Measurements from ENCODE around the gene MSRB2. TPM values are rescaled to one million over a fixed set of nuclear protein-coding genes. Genes with fewer than 3 reads are reported as not detected.
"Not testable (repeated sequence)": the region's sequence is repeated elsewhere in the genome, so short reads cannot be mapped to it uniquely, and the experiment has no call there.

Gene MSRB2
- total and polyA plus RNA-seq, 8 donors: 2.4 to 14.3 (median 7.6) TPM

- Histone ChIP-seq H3K9me3 (no peaks in the 10 kb centered on the region), H3K4me1 (peaks cover 0 to 2% (median 2%) of the 10 kb centered on the region in 3 donors), H3K4me3 (no peak overlapping the region), H3K27me3 (no peaks in the 10 kb centered on the region), H3K36me3 (no peaks in the 10 kb centered on the region), H3K27ac (no peak overlapping the region)
- no peak for TF ChIP-seq CTCF (IDR thresholded peaks at IDR 0.05)
- intact Hi-C loops (cut with DNase I): no loop called here
- DNase-seq (no peak), ATAC-seq (no peak), FAIRE-seq (no peak)
- 91 to 95% methylated on average over 3 of the region's 3 CpGs for WGBS, 2 donors
These were observed 24.5 kb upstream of the MSRB2 start for GRCh38 chr10:23070913-23071218.

DNA sequence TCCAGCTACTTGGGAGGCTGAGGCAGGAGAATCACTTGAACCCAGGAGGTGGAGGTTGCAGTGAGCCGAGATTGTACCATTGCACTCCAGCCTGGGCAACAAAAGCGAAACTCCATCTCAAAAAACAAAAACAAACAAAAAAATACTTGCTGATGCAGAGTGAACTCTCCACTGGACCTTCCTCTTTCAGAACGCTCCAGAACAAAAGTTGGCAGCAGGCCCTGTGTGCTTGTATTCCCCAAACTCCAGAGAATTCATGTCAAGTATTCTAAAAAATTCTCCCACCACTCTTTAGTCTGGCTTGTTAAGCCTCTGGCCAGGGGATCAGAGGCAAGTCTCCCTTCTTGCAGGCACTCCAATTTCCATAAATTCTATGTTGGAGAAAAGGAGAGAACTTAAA, 22.8 kb upstream of the MSRB2 start:
- WGBS, 2 donors: 80 to 85% methylated on average over 3 of the region's 3 CpGs
- intact Hi-C loops (cut with DNase I); H3K27me3 ChIP-seq; H3K9me3 ChIP-seq; H3K27ac ChIP-seq; DNase-seq; FAIRE-seq; H3K4me3 ChIP-seq; ATAC-seq; H3K36me3 ChIP-seq; H3K4me1 ChIP-seq: not testable (repeated sequence)

DNA sequence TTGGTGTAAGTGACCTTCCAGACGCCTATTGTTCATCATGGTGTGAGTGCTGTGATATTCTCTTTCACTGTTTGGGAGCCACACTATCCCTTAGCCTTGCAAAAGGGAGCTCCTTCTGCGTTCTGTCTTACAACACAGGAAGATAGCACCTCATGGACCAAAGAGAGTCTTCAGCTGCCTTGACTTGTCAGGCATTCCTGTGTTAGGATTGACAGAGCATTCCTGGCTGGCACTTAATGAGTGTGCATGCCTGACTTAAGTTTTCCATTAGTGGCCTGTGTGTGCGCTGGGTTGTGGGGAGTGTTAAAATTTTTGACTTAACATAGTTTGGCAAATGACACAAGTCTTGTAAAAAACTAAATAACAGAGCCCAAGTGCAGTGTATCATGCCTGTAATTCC, 21.9 kb upstream of the MSRB2 start:
- 91% methylated on average over 3 of the region's 3 CpGs for WGBS, 2 donors
- TF ChIP-seq CTCF (IDR thresholded peaks at IDR 0.05): no peak
- Histone ChIP-seq H3K9me3 (no peaks in the 10 kb centered on the region), H3K27ac (no peak overlapping the region), H3K27me3 (no peaks in the 10 kb centered on the region), H3K36me3 (no peaks in the 10 kb centered on the region), H3K4me3 (no peak overlapping the region), H3K4me1 (no peaks in the 10 kb centered on the region)
- intact Hi-C loops (cut with DNase I): no loop called here
- DNase-seq: no peak
- FAIRE-seq: no peak
- ATAC-seq: no peak

DNA sequence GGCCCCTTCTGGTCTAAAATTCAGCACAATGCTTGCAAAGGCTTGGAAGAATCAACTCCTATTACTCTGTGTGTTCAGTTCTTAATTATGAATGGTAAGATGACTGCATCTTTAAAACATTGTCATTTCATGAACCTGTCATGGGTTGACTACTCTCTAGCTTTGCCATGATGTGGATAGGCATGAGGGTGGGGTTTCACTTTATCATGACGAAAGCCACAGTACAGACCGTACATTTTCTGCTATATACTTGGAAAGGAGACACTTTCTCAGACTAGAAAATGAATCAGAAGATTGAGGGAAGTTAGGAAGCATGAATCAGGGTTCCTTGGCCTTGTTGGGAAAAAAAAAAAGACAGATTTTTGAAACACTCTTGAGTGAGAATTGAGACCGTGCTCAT, 19.7 kb upstream of the MSRB2 start:
- no peak for ATAC-seq
- Histone ChIP-seq H3K4me3 (no peak overlapping the region), H3K9me3 (no peaks in the 10 kb centered on the region), H3K27ac (no peak overlapping the region), H3K36me3 (no peaks in the 10 kb centered on the region), H3K4me1 (no peaks in the 10 kb centered on the region), H3K27me3 (no peaks in the 10 kb centered on the region)
- TF ChIP-seq CTCF (IDR thresholded peaks at IDR 0.05): no peak
- 90% methylated on average over 3 of the region's 3 CpGs for WGBS, 2 donors
- no peak for DNase-seq
- no peak for FAIRE-seq
- intact Hi-C loops (cut with DNase I): no loop called here

- H3K4me1 ChIP-seq: no peaks in the 10 kb centered on the region
- intact Hi-C loops (cut with DNase I): no loop called here
- no peak overlapping the region for H3K4me3 ChIP-seq
- ATAC-seq: no peak
- no peak overlapping the region for H3K27ac ChIP-seq
- TF ChIP-seq CTCF (IDR thresholded peaks at IDR 0.05): no peak
- FAIRE-seq: no peak
- no peaks in the 10 kb centered on the region for H3K36me3 ChIP-seq
- H3K27me3 ChIP-seq: no peaks in the 10 kb centered on the region
- WGBS, 2 donors: 95% methylated on average over 2 of the region's 2 CpGs
- DNase-seq: no peak
- no peaks in the 10 kb centered on the region for H3K9me3 ChIP-seq
These were observed 17.3 kb upstream of the MSRB2 start for GRCh38 chr10:23078114-23078513.

DNA sequence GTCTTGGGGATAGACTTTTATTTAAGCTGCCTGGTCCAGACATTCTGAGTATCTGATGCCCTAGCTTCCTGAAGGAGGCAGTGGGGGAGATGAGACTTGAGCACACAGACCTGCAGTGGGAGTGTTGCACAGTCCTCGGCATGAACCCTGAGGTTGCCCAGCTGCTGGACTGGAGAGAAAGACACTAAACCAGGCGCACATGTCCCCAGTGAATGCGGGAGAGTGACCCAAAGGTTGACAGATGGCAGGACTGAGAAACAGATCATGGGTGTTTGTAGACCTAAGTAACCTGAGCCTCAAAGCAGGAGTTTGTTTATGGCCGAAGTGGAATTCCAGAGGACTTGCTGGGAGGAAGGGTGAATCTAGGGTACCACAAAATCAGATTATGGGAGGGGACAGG, 15.7 kb upstream of the MSRB2 start:
- ATAC-seq: no peak
- no peaks in the 10 kb centered on the region for H3K36me3 ChIP-seq
- DNase-seq: no peak
- WGBS, 2 donors: 56 to 60% methylated on average over 4 of the region's 4 CpGs
- H3K27me3 ChIP-seq: no peaks in the 10 kb centered on the region
- no peak for FAIRE-seq
- intact Hi-C loops (cut with DNase I): no loop called here
- H3K4me3 ChIP-seq: no peak overlapping the region
- no peaks in the 10 kb centered on the region for H3K9me3 ChIP-seq
- no peak overlapping the region for H3K27ac ChIP-seq
- H3K4me1 ChIP-seq: no peaks in the 10 kb centered on the region
- TF ChIP-seq CTCF (IDR thresholded peaks at IDR 0.05): no peak

Data from pancreas (tissue), 10 donors.